ENCODE results near the gene USP51.
"Not testable (repeated sequence)": the region's sequence is repeated elsewhere in the genome, so short reads cannot be mapped to it uniquely, and the experiment has no call there.

DNA sequence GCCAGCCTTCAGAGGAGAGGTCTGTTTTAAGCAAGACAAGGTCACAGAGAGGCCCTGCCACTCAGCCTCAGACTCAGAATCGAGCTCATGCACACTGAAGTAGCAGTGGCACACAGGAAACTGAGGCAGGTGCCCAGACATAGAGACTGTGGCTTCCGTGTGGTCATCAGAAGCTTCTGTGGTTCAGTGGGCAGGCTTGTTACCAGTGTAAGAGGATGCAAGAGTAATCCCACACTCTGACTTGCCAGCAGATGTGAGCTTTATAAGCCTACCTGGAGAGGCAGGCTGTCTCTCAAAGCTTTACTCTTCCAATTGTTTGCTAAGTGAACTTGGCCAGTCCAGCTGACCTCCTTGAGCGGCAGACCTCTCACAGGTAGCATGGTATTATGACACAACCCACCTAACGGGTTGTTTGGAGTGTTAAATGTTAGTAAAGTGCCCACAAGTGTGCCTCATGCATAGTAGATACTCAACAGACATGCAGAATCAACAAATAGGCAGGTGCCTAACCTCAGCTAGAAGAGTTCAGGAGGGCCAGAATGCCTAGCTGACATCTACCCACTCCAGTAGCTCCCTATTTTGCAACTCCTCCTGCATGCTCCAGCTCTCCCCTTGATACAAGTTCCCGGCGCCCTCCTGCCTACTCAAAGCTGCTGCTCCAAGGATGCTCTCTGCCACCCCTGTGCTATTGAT is 23.5 kb upstream of the USP51 start:
- TF ChIP-seq, protein P1, sequence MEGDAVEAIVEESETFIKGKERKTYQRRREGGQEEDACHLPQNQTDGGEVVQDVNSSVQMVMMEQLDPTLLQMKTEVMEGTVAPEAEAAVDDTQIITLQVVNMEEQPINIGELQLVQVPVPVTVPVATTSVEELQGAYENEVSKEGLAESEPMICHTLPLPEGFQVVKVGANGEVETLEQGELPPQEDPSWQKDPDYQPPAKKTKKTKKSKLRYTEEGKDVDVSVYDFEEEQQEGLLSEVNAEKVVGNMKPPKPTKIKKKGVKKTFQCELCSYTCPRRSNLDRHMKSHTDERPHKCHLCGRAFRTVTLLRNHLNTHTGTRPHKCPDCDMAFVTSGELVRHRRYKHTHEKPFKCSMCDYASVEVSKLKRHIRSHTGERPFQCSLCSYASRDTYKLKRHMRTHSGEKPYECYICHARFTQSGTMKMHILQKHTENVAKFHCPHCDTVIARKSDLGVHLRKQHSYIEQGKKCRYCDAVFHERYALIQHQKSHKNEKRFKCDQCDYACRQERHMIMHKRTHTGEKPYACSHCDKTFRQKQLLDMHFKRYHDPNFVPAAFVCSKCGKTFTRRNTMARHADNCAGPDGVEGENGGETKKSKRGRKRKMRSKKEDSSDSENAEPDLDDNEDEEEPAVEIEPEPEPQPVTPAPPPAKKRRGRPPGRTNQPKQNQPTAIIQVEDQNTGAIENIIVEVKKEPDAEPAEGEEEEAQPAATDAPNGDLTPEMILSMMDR (IDR thresholded peaks at IDR 0.05; ENCODE audit: low read depth, low read length) = not testable (repeated sequence)
- not testable (repeated sequence) for TF ChIP-seq EZH2phosphoT487 (IDR thresholded peaks at IDR 0.05; ENCODE audit: low read depth)

Measured in OCI-LY3 (cell line).